ENCODE data around the gene DPM2. TPM values are rescaled to one million over a fixed set of nuclear protein-coding genes. Genes with fewer than 3 reads are reported as not detected.

Gene DPM2
- total and polyA plus RNA-seq, 2 of the 4 experiments (the other 2 are of a cell fraction), result 10.8 to 60.6 TPM

GRCh38 chr9:127912296-127912695 lies 25.4 kb downstream of the DPM2 start:
- Histone ChIP-seq H2AK5ac (ENCODE audit: low read depth, low read length) (no peak overlapping the region), H3K9me3 (ENCODE audit: control insufficient read depth, insufficient read depth, low read length) (no peaks in the 10 kb centered on the region), H3K27me3 (ENCODE audit: control insufficient read depth, insufficient read depth, low read length) (no peaks in the 10 kb centered on the region), H2BK15ac (ENCODE audit: low read depth, low read length) (no peak overlapping the region), H2AK9ac (replicated peaks; ENCODE audit: low read depth, low read length, poor library complexity) (no peak overlapping the region), H3K9ac (ENCODE audit: low read depth, low read length) (no peak overlapping the region), H4K8ac (ENCODE audit: low read depth in 2 of 2, low read length in 2 of 2) (no peak overlapping the region), H3K4me3 (ENCODE audit: insufficient read depth, low read depth, low read length) (no peak overlapping the region), H3K4me2 (ENCODE audit: low read depth, low read length) (no peak overlapping the region), H3K4ac (ENCODE audit: low read depth, low read length) (no peak overlapping the region), H2BK5ac (ENCODE audit: low read depth, low read length, poor library complexity, severe bottlenecking) (no peak overlapping the region), H3K79me1 (ENCODE audit: low read depth in 1 of 2, low read length in 2 of 2) (peaks cover 4 to 26% of the 10 kb centered on the region in 2 experiments), H4K5ac (ENCODE audit: low read depth, low read length) (no peak overlapping the region), H3K36me3 (ENCODE audit: control insufficient read depth, insufficient read depth, low read length) (peaks cover 31% of the 10 kb centered on the region), H3K14ac (replicated peaks; ENCODE audit: low read depth, low read length) (no peak overlapping the region), H3K27ac (ENCODE audit: insufficient read depth, low read length) (no peak overlapping the region), H3K56ac (ENCODE audit: extremely low read depth, insufficient read depth, low read length) (no peak overlapping the region), H3K4me1 (ENCODE audit: control insufficient read depth, insufficient read depth, low read length) (peaks cover 12% of the 10 kb centered on the region), H2BK20ac (ENCODE audit: low read depth, low read length) (no peak overlapping the region), H3K23ac (ENCODE audit: low read depth, low read length) (no peak overlapping the region), H3K9me1 (ENCODE audit: insufficient read depth, low read length) (peaks cover 2% of the 10 kb centered on the region; the same call in 1 of the 2 replicates), H4K91ac (ENCODE audit: insufficient read depth, low read depth, low read length) (no peak overlapping the region), H2BK120ac (ENCODE audit: low read depth, low read length) (no peak overlapping the region), H2AFZ (replicated peaks; ENCODE audit: low read length, poor library complexity) (peak overlapping the region; percentile 11), H3K18ac (ENCODE audit: low read depth, low read length) (no peak overlapping the region), H4K20me1 (ENCODE audit: insufficient read depth, low read length) (0 out of 2 replicates have a peak, but pooled peaks cover 4% of the 10 kb centered on the region)
- ATAC-seq (ENCODE audit: low read depth), result no peak
- 98% methylated on average over 24 of the region's 31 CpGs; no CpG with 5 or more reads in 1 of the 2 experiments for WGBS, 2 experiments (ENCODE audit: extremely low coverage in 2 of 2, insufficient read length in 1 of 2)
- intact Hi-C loops (cut with micrococcal nuclease), result loop anchor here (10.0 kb wide), 1 partner anchor 297 kb away; the partner anchor contains the start of gene STXBP1
- dilution Hi-C loops (cut with HindIII; ENCODE audit: low sequenced_read_pairs, unreplicated experiment), result no loop called here
- BruUV-seq (replicated peaks), result no TSS peak
- in situ Hi-C loops (cut with MboI; ENCODE audit: low sequenced_read_pairs), result no loop called here
- POLR2A ChIA-PET (ENCODE audit: unreplicated experiment), result no interaction called here
- TF ChIP-seq RAD21 (IDR thresholded peaks at IDR 0.05; ENCODE audit: low read length) (no peak), RFX5 (IDR thresholded peaks at IDR 0.05; ENCODE audit: low read depth, low read length) (no peak), CTCF (conservative IDR thresholded peaks at IDR 0.05; ENCODE audit: low read depth, low read length) (no peak), BHLHE40 (IDR thresholded peaks at IDR 0.05; ENCODE audit: low read depth, low read length) (no peak), SMC3 (IDR thresholded peaks at IDR 0.05; ENCODE audit: low read depth, low read length) (no peak), ELK1 (IDR thresholded peaks at IDR 0.05; ENCODE audit: borderline replicate concordance, low read depth, low read length) (no peak), MAZ (IDR thresholded peaks at IDR 0.05; ENCODE audit: borderline replicate concordance, low read depth, low read length) (no peak), POLR2A (IDR thresholded peaks at IDR 0.05; ENCODE audit: low read depth, low read length) (no peak), FOS (IDR thresholded peaks at IDR 0.05; ENCODE audit: low read depth, low read length) (no peak), MXI1 (IDR thresholded peaks at IDR 0.05; ENCODE audit: borderline replicate concordance, low read depth, low read length) (no peak), CEBPB (IDR thresholded peaks at IDR 0.05; ENCODE audit: low read depth, low read length) (no peak), NFE2L2 (IDR thresholded peaks at IDR 0.05; ENCODE audit: low read depth, low read length) (no peak), CHD1 (IDR thresholded peaks at IDR 0.05; ENCODE audit: low read depth, low read length) (no peak)
- DNase-seq, result no peak
- CTCF ChIA-PET, result interaction anchor here (0.8 kb wide), 1 partner anchor 10 kb away, joined by 3 read pairs; no protein-coding TSS in a partner anchor

Measured in IMR-90 (cell line).